Measurements from ENCODE around the gene ZFHX3.

ZFHX3 gene

GRCh38 chr16:73067671-73068540, 20.0 kb upstream of the ZFHX3 start:
- DNase-seq: no peak

- no peak for DNase-seq
Measured at GRCh38 chr16:73066927-73067670, 19.2 kb upstream of the ZFHX3 start.

- no peak for DNase-seq
Measured at GRCh38 chr16:73066331-73066926, 18.5 kb upstream of the ZFHX3 start.

- no peak for DNase-seq
Measured at GRCh38 chr16:73065632-73066330, 17.9 kb upstream of the ZFHX3 start.

GRCh38 chr16:73064994-73065545, 17.1 kb upstream of the ZFHX3 start:
- no peak for DNase-seq

GRCh38 chr16:73064212-73064993, 16.5 kb upstream of the ZFHX3 start:
- no peak for DNase-seq

GRCh38 chr16:73063854-73064211, 15.9 kb upstream of the ZFHX3 start:
- no peak for DNase-seq

GRCh38 chr16:73062743-73063733, 15.1 kb upstream of the ZFHX3 start:
- DNase-seq: no peak

- no peak for DNase-seq
Measured at GRCh38 chr16:73062001-73062616, 14.2 kb upstream of the ZFHX3 start.

GRCh38 chr16:73060892-73061490, 13.1 kb upstream of the ZFHX3 start:
- DNase-seq: no peak

- no peak for DNase-seq
Measured at GRCh38 chr16:73059779-73060615, 12.1 kb upstream of the ZFHX3 start.

- DNase-seq: peak; percentile 35
Measured at GRCh38 chr16:73058616-73059409, 10.9 kb upstream of the ZFHX3 start.

- DNase-seq: no peak
Measured at GRCh38 chr16:73058221-73058615, 10.3 kb upstream of the ZFHX3 start.

GRCh38 chr16:73057291-73058210, 9.6 kb upstream of the ZFHX3 start:
- DNase-seq: no peak

GRCh38 chr16:73056921-73057290, 9.0 kb upstream of the ZFHX3 start:
- peak; percentile 42 for DNase-seq

- no peak for DNase-seq
Measured at GRCh38 chr16:73056448-73056847, 8.5 kb upstream of the ZFHX3 start.

All from DMS153 (cell line).